ENCODE measurements around the gene BRIP1.
"Not testable (repeated sequence)": the region's sequence is repeated elsewhere in the genome, so short reads cannot be mapped to it uniquely, and the experiment has no call there.

The BRIP1 gene

GRCh38 chr17:61728297-61728836 lies 135.0 kb downstream of the BRIP1 start:
- DNase-seq (ENCODE audit: low read depth) = no peak

GRCh38 chr17:61727798-61728197 lies 135.5 kb downstream of the BRIP1 start:
- DNase-seq (ENCODE audit: low read depth) = not testable (repeated sequence)

- DNase-seq (ENCODE audit: low read depth) = no peak
These were observed 136.4 kb downstream of the BRIP1 start for GRCh38 chr17:61726977-61727376.

- DNase-seq (ENCODE audit: low read depth) = no peak
These were observed 138.6 kb downstream of the BRIP1 start for GRCh38 chr17:61724777-61725176.

GRCh38 chr17:61723914-61724313 lies 139.4 kb downstream of the BRIP1 start:
- DNase-seq (ENCODE audit: low read depth) = no peak

DNA sequence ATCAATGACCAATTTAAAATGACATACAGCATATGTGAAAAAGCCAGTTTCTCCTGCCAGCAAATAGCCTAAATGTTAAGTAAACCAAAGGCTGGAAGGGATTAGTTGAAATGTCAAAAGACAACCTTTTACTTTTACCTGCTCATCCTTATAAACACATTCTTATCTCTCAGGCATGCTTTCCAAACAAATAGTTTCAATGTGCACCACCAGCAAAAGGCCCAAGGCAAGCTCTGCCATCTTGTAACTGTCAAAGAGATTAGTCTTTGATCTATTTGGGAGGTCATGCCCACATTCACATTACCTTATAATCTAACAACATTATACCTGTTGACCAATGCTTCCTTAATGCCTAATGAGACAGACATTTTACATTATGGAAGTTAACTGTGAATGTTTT lies 140.1 kb downstream of the BRIP1 start:
- DNase-seq (ENCODE audit: low read depth) = no peak

DNA sequence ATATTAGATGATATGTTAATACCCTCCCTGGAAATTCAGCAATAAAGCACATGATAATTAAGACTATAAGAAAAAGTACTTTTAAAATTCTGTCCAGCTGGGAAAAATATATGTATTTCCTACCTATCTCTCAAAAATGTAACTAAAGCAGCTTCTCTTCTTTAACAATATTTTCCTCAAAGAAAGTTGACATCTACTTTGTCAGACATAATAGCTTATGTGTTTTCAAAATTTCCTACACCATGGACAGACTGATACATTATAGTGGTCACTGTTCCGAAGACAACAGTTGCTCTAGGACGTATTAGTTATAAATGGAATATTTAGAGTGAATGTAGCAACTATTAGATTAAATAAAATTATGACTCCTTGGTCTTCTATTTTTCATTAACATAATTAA lies 140.9 kb downstream of the BRIP1 start:
- no peak for DNase-seq (ENCODE audit: low read depth)

GRCh38 chr17:61720016-61720795 lies 143.1 kb downstream of the BRIP1 start:
- DNase-seq (ENCODE audit: low read depth) = no peak

GRCh38 chr17:61719220-61719619 lies 144.1 kb downstream of the BRIP1 start:
- not testable (repeated sequence) for DNase-seq (ENCODE audit: low read depth)

GRCh38 chr17:61718022-61718421 lies 145.3 kb downstream of the BRIP1 start:
- DNase-seq (ENCODE audit: low read depth) = no peak

- DNase-seq (ENCODE audit: low read depth) = no peak
These were observed 146.0 kb downstream of the BRIP1 start for GRCh38 chr17:61717352-61717751.

GRCh38 chr17:61716225-61716829 lies 147.0 kb downstream of the BRIP1 start:
- no peak for DNase-seq (ENCODE audit: low read depth)

DNA sequence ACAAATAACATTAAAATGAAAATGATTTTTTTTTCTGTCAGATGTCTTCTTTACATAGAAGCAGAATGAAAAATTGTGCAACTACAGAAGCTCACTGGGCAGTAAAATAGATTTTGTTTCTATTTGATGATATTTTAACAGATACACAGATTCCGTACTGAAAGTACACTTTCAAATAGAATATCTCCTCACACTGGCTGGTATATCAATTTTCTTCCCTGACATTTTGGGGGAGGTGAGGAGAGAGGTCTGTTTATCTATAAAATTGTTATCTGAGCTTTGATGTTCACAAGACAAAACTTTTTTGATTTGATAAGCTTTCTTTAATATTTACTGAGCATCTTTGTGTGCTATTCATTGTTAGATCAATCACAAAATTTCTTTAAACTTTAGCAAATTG lies 148.0 kb downstream of the BRIP1 start:
- DNase-seq (ENCODE audit: low read depth) = no peak

DNA sequence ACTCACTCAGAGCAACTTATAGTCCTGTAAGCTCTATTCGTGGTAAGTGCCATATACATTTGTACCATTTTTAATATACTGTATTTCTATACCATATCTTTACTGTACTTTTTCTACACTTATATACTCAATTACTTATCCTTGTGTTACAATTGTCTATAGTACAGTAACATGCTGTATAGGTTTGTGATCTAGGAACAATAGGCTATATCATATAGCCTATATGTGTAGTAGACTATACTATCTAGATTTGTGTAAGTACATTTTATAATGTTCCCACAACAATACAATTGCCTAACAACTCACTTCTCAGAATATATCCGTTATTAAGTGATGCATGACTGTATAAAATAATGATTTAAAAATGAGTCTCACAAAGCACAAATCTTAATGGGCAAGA lies 149.0 kb downstream of the BRIP1 start:
- no peak for DNase-seq (ENCODE audit: low read depth)

DNA sequence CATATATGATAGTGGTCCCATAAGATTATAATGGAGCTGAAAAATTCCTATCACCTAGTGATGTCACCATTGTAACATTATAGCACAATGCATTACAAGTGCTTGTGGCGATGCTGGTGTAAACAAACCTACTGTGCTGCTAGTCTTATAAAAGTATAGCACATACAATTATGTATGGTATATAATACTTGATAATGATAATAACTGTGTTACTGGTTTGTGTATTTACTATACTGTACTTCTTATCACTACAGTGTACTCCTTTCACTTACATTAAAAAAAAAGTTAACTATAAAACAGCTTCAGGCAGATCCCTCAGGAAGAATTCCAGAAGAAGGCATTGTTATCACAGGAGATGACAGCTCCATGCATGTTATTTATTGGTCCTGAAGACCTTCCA lies 150.3 kb downstream of the BRIP1 start:
- no peak for DNase-seq (ENCODE audit: low read depth)

DNA sequence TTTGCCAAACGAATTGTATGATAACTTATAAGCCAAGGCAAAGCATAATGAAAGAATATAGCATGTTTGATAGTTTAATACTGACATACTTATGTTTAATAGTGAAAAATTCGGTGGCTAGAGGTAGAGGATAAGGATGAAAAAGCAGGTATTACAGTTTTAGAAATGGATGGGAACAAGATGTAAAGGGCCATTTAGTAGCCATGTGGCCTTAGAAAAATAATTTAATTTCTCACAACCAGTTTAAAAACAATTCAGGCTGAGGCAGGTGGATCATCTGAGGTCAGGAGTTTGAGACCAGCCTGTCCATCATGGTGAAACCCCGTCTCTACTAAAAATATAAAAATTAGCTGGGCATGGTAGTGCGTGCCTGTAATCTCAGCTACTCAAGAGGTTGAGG lies 152.8 kb downstream of the BRIP1 start:
- DNase-seq (ENCODE audit: low read depth) = no peak

GRCh38 chr17:61709567-61709966 lies 153.8 kb downstream of the BRIP1 start:
- no peak for DNase-seq (ENCODE audit: low read depth)

DNA sequence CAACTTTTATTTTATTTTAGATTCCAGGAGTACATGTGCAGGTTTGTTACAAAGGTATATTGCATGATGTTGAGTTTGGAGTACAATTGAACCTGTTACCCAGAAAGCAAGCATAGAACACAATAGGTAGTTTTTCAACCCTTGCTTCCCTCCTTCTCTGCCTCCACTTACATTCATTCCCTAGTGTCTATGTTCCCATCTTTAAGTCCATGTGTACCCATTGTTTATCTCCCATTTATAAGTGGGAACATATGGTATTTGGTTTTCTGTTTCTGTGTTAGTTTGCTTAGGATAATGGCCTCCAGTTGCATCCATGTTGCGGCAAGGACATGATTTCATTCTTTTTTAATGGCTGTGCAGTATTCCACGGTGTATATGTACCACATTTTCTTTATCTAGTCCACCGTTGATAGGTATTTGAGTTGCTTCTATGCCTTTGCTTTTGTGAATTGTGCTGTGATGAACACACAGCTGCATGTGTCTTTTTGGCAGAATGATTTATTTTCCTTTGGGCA lies 158.3 kb downstream of the BRIP1 start:
- DNase-seq (ENCODE audit: low read depth) = no peak

DNA sequence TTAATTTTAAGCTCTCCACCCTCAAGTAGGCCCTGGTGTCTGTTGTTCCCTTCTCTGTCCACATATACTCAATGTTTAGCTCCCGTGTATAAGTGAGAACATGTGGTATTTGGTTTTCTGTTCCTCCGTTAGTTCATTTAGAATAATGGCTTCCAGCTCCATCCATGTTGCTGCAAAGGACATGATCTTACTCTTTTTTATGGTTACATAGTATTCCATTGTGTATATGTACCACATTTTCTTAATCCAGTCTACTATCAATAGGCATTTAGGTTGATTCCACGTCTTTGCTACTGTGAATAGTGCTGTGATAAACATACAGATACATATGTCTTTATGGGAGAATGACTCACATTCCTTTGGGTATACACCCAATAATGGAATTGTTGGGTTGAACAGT lies 160.9 kb downstream of the BRIP1 start:
- no peak for DNase-seq (ENCODE audit: low read depth)

DNA sequence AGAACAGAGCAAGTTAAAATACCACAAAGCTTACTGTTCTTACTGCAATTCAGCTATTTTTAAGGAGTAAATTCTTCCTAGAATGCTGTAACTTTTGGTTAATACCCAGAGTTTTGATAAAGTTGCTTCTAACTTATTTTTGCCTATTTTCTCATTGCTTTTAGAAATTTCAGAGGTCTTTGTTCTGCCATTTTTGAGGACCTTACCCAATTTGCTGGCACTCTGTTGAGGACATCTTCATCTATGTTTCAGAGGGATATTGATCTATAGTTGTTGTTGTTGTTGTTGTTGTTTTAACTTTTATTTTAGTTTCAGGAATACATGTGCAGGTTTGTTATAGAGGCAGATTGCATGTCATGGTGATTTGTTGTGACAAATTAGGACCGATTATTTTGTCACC lies 161.3 kb downstream of the BRIP1 start:
- no peak for DNase-seq (ENCODE audit: low read depth)

GRCh38 chr17:61701334-61701733 lies 162.0 kb downstream of the BRIP1 start:
- no peak for DNase-seq (ENCODE audit: low read depth)

DNA sequence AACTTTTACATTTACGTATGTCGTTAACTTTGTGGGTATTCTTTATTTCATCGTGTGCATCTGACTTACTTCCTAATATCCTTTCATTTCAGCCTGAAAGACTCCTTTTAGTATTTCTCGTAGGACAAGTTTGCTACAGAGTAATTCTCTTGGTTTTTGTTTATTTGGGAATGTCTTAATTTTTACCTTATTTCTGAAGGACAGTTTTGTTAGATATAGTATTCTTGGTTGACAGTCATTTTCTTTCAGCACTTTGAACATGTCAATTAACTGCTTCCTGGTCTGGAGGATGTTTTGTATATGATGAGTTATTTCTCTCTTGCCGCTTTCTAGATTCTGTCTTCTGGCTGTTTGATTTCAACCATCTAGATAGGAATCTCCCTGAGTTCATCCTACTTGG lies 163.1 kb downstream of the BRIP1 start:
- DNase-seq (ENCODE audit: low read depth) = no peak

- no peak for DNase-seq (ENCODE audit: low read depth)
These were observed 163.6 kb downstream of the BRIP1 start for GRCh38 chr17:61699694-61700093.

Data from fibroblast of gingiva (primary cell).